C4-2B (cell line): ENCODE data around the gene FHL3.

ENCODE experiments used
- H3K27ac ChIP-seq: fragments of 450-650 bp; 2 replicates; pipeline ENCODE4 v1.5.1; 2017
- CTCF ChIP-seq: fragments of 450-650 bp; conservative IDR thresholded peaks from 2 replicates; pipeline ENCODE4 v1.5.1; 2017; ENCODE audit warnings: mild to moderate bottlenecking
- ZFX ChIP-seq: fragments of 450-650 bp; IDR thresholded peaks from 2 replicates; pipeline ENCODE4 v1.6.1; 2017

FHL3 gene

DNA sequence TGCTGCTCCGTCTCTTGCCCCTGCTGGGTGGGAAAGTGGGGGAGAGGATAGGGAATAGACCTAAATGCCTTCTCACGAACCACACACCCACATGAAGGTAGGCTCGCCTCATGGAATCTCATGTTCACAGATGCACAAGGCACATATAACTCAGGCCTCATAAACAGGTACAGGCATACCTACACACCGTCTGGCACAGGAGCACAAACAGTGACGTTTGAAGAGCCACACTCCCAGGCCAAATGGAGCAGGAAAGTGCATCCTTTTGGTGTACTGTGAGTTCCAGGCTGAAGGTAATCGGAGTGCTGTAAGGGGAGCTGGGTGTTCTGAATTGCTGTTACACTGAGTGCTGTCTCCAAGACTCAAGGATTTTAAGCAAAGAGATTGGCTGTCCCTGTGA lies 20.4 kb upstream of the FHL3 start:
- TF ChIP-seq ZFX = no peak
- no peak for TF ChIP-seq CTCF
- no peak overlapping the region for H3K27ac ChIP-seq

DNA sequence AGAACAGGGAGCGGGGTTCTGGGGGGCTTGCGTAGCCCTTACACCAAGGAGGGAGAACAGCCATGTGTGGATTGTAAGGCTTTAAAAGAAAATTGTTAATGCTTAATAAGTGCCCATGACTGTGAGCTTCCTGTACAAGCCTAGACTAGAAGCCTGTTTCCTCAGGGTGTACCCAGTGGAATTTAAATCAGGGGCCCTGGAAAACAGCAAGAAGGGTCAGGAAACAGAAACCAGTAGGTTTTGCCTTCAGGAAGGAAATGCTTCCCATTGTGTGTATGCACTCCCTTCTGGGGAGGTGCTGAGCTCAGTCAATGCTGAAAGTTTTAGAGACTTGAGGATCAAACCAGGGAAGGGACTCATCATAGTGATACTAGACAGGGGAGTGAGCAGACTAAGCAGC lies 19.9 kb upstream of the FHL3 start:
- TF ChIP-seq CTCF (no peak), ZFX (no peak)
- H3K27ac ChIP-seq = no peak overlapping the region

DNA sequence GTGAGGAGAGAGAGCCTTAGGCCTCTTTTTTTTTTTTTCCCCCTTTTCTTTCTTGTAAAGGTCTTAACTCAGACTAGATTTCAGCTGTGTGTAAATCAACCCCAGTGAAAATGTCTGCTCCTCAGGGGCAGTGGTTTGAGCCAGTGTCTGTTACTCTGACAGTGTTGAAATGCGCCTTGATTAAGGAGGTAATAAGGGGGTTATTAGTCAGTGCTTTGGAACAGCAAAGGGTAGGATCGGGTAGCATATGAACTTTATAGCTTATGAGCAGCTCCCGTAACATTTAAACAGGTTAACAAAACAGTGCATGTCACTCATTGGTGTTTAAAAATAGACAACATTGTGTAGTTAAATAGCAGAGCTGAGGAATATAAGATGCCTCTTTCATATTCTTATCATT lies 17.5 kb upstream of the FHL3 start:
- H3K27ac ChIP-seq = no peak overlapping the region
- no peak for TF ChIP-seq CTCF

GRCh38 chr1:38021969-38022368 lies 16.7 kb upstream of the FHL3 start:
- no peak overlapping the region for H3K27ac ChIP-seq
- TF ChIP-seq ZFX = no peak
- TF ChIP-seq CTCF = no peak

GRCh38 chr1:38020396-38020795 lies 15.1 kb upstream of the FHL3 start:
- TF ChIP-seq CTCF (no peak), ZFX (no peak)
- H3K27ac ChIP-seq = no peak overlapping the region

DNA sequence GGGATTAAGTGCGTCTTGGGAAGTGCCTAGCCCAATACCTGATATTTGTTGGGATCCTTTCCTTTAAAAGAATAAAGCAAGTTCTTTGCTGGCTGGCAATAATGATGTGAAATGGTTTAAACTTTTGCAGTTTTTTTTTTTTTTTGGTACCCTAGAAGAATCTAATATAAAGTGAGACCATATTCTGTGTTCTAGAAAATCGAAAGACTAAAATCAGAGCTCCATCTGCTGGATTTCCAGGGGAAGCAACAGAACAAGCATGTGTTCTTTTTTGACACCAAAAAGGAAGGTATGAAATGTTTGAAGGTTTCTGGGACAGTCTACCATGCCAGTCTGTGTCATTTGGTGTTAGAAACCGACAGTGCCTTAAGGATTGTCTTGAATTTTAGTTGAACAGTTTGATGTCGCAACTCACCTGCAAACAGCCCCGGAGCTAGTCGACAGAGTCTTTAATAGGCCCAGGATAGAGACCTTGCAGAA lies 13.6 kb upstream of the FHL3 start:
- TF ChIP-seq CTCF (peak; percentile 72), ZFX (no peak)
- no peak overlapping the region for H3K27ac ChIP-seq

DNA sequence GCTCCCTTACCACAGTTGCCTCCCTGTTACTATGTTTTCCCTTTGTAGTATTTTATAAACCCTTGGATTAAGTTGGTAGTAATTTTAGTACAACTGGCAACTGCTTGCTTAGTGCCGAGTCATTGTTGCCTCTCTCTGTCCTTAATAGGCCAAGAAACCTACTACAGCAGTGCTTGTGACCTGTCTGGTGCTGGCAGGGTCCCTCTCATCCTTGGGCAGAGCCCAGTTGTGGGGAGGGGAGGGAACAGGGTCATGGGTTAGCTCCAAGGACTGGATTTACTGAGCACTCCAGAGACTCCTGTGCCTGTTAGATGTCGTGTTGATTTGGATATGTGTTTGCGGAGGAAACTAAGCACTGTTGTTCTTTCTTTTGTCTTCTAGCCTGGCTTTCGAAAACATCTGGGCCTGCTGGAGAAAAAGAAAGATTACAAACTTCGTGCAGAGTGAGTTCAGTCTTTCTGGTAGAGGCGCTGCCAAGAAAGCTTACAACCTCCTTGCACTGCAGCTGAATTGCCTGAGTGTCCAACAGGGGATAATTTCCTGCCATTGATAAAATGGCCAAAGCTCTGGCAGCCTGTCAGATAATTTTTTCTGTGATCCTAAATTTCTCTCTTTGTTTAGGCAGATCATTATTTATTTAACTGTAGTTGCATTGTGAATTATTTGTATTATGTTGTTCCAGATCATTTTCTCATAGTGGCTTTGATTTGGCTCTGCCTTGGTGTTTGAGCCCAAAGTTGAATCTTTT lies 10.8 kb upstream of the FHL3 start:
- TF ChIP-seq CTCF = no peak
- no peak for TF ChIP-seq ZFX
- H3K27ac ChIP-seq = no peak overlapping the region
